Activated naive CD4-positive, alpha-beta T cell treated with anti-CD3 and anti-CD28 coated beads, Interleukin-2, amount 50 U/mL, for 24 hours (primary cell): ENCODE data around the gene KLHL22.
"Not testable (repeated sequence)": the region's sequence is repeated elsewhere in the genome, so short reads cannot be mapped to it uniquely, and the experiment has no call there.

Experiments used
- H3K27ac Mint-ChIP-seq: one replicate; pipeline ENCODE4 v1.8.0; 2021; ENCODE audit warnings: mild to moderate bottlenecking, mixed read lengths
- H3K27me3 Mint-ChIP-seq: one replicate; pipeline ENCODE4 v1.8.0; 2021; ENCODE audit warnings: mixed read lengths
- H3K36me3 Mint-ChIP-seq: one replicate; pipeline ENCODE4 v1.8.0; 2021; ENCODE audit warnings: mixed read lengths
- H3K4me1 Mint-ChIP-seq: one replicate; pipeline ENCODE4 v1.8.0; 2021; ENCODE audit warnings: mixed read lengths
- H3K4me3 Mint-ChIP-seq: one replicate; pipeline ENCODE4 v1.8.0; 2021; ENCODE audit warnings: mild to moderate bottlenecking, mixed read lengths
- H3K9me3 Mint-ChIP-seq: one replicate; pipeline ENCODE4 v1.8.0; 2021; ENCODE audit warnings: mixed read lengths

Gene KLHL22

GRCh38 chr22:20456064-20456721 lies 39.4 kb downstream of the KLHL22 start:
- peaks cover 36% of the 10 kb centered on the region for H3K4me1 Mint-ChIP-seq
- H3K27me3 Mint-ChIP-seq: no peaks in the 10 kb centered on the region
- peak overlapping the region; percentile 17 for H3K27ac Mint-ChIP-seq
- H3K36me3 Mint-ChIP-seq: peaks cover 2% of the 10 kb centered on the region
- no peaks in the 10 kb centered on the region for H3K9me3 Mint-ChIP-seq
- no peak overlapping the region for H3K4me3 Mint-ChIP-seq

- H3K27ac Mint-ChIP-seq: peak overlapping the region; percentile 9
- H3K4me1 Mint-ChIP-seq: peaks cover 30% of the 10 kb centered on the region
- H3K4me3 Mint-ChIP-seq: no peak overlapping the region
- no peaks in the 10 kb centered on the region for H3K9me3 Mint-ChIP-seq
- H3K27me3 Mint-ChIP-seq: no peaks in the 10 kb centered on the region
- H3K36me3 Mint-ChIP-seq: peaks cover 2% of the 10 kb centered on the region
Observed at GRCh38 chr22:20455709-20456063, 39.9 kb downstream of the KLHL22 start.

- Mint-ChIP-seq H3K36me3 (peaks cover 2% of the 10 kb centered on the region), H3K27ac (no peak overlapping the region), H3K4me1 (peaks cover 14% of the 10 kb centered on the region), H3K27me3 (no peaks in the 10 kb centered on the region), H3K9me3 (no peaks in the 10 kb centered on the region), H3K4me3 (no peak overlapping the region)
Observed at GRCh38 chr22:20453222-20453621, 42.4 kb downstream of the KLHL22 start.

DNA sequence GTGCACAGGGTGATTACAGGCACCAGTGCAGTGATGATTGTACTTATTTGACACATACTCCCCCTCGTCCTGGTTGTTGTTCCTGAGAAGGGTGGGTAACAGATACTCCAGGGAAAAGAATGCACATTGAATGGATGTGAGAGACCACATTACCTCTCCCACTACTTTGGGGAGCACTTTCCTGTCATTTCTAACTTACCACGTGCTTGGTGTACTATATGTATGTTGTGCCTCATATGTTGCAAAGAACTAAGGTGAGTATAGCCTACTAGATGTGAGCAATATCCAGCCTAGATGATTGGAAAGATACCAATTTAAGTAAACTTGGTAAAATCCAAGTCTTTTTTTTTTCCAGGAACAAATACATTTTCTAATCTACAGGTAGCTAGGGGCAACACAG lies 43.7 kb downstream of the KLHL22 start:
- H3K4me1 Mint-ChIP-seq: peaks cover 14% of the 10 kb centered on the region
- H3K9me3 Mint-ChIP-seq: no peaks in the 10 kb centered on the region
- no peak overlapping the region for H3K27ac Mint-ChIP-seq
- H3K27me3 Mint-ChIP-seq: no peaks in the 10 kb centered on the region
- H3K4me3 Mint-ChIP-seq: no peak overlapping the region
- H3K36me3 Mint-ChIP-seq: peaks cover 2% of the 10 kb centered on the region

DNA sequence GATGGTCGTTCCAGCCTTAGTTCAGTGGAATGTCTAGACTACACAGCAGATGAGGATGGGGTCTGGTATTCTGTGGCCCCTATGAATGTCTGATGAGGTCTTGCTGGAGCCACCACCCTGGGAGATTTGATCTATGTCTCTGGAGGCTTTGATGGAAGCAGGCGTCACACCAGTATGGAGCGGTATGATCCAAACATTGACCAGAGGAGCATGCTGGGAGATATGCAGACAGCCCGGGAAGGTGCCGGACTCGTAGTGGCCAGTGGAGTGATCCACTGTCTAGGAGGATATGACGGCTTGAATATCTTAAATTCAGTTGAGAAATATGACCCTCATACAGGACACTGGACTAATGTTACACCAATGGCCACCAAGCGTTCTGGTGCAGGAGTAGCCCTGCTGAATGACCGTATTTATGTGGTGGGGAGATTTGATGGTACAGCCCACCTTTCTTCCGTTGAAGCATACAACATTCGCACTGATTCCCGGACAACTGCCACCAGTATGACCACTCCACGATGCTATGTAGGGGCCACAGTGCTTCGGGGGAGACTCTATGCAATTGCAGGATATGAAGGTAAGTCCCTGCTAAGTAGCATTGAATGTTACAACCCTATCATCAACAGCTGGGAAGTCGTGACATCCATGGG lies 44.3 kb downstream of the KLHL22 start:
- H3K27me3 Mint-ChIP-seq, H3K4me3 Mint-ChIP-seq, H3K36me3 Mint-ChIP-seq, H3K27ac Mint-ChIP-seq, H3K9me3 Mint-ChIP-seq, H3K4me1 Mint-ChIP-seq: not testable (repeated sequence)

- peaks cover 2% of the 10 kb centered on the region for H3K36me3 Mint-ChIP-seq
- no peak overlapping the region for H3K4me3 Mint-ChIP-seq
- H3K27ac Mint-ChIP-seq: no peak overlapping the region
- H3K4me1 Mint-ChIP-seq: peaks cover 3% of the 10 kb centered on the region
- H3K9me3 Mint-ChIP-seq: no peaks in the 10 kb centered on the region
- no peaks in the 10 kb centered on the region for H3K27me3 Mint-ChIP-seq
Observed at GRCh38 chr22:20450551-20450906, 45.1 kb downstream of the KLHL22 start.

GRCh38 chr22:20449819-20450550 lies 45.6 kb downstream of the KLHL22 start:
- H3K4me3 Mint-ChIP-seq: no peak overlapping the region
- H3K27me3 Mint-ChIP-seq: no peaks in the 10 kb centered on the region
- no peaks in the 10 kb centered on the region for H3K9me3 Mint-ChIP-seq
- H3K36me3 Mint-ChIP-seq: peaks cover 2% of the 10 kb centered on the region
- H3K4me1 Mint-ChIP-seq: peaks cover 3% of the 10 kb centered on the region
- no peak overlapping the region for H3K27ac Mint-ChIP-seq

DNA sequence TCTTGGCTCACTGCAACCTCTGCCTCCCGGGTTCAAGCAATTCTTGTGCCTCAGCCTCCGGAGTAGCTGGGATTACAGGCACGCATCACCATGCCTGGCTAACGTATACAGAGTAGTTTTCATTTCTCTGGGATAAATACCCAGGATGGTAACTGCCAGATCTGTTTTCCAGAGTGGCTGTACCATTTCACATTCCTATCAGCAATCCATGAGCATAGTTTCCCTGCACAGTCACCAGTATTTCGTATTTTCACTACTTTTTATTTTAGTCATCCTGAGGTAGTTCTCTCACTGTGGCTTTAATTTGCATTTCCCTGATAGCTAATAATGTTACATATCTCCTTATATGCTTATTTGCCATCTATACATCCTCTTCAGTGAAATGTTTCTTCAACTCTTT lies 47.0 kb downstream of the KLHL22 start:
- Mint-ChIP-seq H3K9me3 (no peaks in the 10 kb centered on the region), H3K4me1 (no peaks in the 10 kb centered on the region), H3K27me3 (no peaks in the 10 kb centered on the region), H3K4me3 (no peak overlapping the region), H3K36me3 (peaks cover 2% of the 10 kb centered on the region), H3K27ac (no peak overlapping the region)

- H3K4me3 Mint-ChIP-seq: no peak overlapping the region
- no peaks in the 10 kb centered on the region for H3K9me3 Mint-ChIP-seq
- H3K27me3 Mint-ChIP-seq: no peaks in the 10 kb centered on the region
- H3K36me3 Mint-ChIP-seq: peaks cover 6% of the 10 kb centered on the region
- no peaks in the 10 kb centered on the region for H3K4me1 Mint-ChIP-seq
- no peak overlapping the region for H3K27ac Mint-ChIP-seq
Observed at GRCh38 chr22:20446383-20446970, 49.1 kb downstream of the KLHL22 start.

DNA sequence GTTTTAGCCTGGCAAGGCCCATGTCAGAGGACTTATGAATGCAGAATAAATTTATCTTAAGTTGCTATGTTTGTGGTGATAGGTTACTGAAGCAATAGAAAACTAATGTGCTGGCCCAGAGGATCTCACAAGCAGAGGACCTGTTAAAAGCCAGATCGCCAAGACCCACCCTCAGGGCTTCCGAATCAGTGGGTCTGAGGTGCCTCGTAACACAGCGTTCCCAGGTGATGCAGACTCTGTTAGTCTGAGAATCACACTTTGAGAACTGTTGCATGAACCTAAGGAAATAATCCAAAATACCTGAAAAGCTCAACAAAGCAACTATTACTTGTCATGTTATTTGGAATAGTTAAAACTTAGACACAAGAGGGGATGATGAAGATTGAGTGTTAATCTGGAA lies 51.3 kb downstream of the KLHL22 start:
- H3K36me3 Mint-ChIP-seq: peaks cover 6% of the 10 kb centered on the region
- no peaks in the 10 kb centered on the region for H3K9me3 Mint-ChIP-seq
- peaks cover 2% of the 10 kb centered on the region for H3K27me3 Mint-ChIP-seq
- H3K4me1 Mint-ChIP-seq: no peaks in the 10 kb centered on the region
- no peak overlapping the region for H3K27ac Mint-ChIP-seq
- no peak overlapping the region for H3K4me3 Mint-ChIP-seq

- H3K27me3 Mint-ChIP-seq: peaks cover 7% of the 10 kb centered on the region
- H3K9me3 Mint-ChIP-seq: no peaks in the 10 kb centered on the region
- H3K4me3 Mint-ChIP-seq: no peak overlapping the region
- H3K36me3 Mint-ChIP-seq: peaks cover 6% of the 10 kb centered on the region
- H3K4me1 Mint-ChIP-seq: no peaks in the 10 kb centered on the region
- H3K27ac Mint-ChIP-seq: no peak overlapping the region
Observed at GRCh38 chr22:20442485-20443284, 52.9 kb downstream of the KLHL22 start.

DNA sequence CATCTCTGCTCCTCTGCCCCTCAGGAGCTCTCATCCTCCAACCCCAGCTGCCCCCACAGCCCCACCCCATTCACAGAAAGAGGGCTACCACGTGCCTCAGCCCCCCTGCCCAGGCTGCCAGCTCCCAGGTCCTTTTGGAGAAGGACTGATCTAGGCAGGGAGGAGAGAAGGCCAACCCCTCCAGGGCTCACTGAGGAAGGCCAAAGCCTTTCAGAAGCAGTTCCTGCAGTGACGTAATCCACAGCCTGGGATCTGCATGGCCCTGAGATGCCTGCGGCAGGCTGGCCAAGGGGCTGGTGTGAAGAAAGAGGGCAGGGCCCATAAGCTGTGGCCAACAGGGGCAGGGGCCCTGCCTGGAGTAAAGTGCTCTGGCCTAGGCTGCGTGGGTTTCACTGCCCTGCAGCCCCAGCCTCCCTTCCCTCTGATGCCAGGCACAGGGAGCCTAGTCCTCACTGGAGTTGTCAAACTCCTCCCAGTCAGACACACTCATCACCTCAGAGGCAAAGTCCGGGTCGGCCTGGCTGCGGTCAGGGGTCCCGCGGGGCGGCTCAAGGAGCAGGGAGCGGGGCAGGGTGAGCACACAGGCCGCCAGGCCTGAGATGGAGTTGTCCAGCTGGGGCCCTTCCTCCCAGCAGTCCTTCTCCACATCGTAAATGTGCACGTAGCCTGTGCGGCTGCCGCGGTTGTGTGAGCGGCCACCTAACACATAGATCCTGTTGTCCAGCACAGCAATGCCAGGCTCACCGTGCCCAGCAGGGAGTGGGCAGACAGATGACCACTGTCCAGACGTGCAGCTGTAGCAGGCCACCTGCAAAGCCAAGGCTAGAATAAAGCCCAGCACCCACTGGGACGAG lies 53.7 kb downstream of the KLHL22 start:
- peaks cover 8% of the 10 kb centered on the region for H3K36me3 Mint-ChIP-seq
- H3K4me1 Mint-ChIP-seq: peaks cover 5% of the 10 kb centered on the region
- no peak overlapping the region for H3K27ac Mint-ChIP-seq
- H3K9me3 Mint-ChIP-seq: no peaks in the 10 kb centered on the region
- peaks cover 11% of the 10 kb centered on the region for H3K27me3 Mint-ChIP-seq
- H3K4me3 Mint-ChIP-seq: no peak overlapping the region

DNA sequence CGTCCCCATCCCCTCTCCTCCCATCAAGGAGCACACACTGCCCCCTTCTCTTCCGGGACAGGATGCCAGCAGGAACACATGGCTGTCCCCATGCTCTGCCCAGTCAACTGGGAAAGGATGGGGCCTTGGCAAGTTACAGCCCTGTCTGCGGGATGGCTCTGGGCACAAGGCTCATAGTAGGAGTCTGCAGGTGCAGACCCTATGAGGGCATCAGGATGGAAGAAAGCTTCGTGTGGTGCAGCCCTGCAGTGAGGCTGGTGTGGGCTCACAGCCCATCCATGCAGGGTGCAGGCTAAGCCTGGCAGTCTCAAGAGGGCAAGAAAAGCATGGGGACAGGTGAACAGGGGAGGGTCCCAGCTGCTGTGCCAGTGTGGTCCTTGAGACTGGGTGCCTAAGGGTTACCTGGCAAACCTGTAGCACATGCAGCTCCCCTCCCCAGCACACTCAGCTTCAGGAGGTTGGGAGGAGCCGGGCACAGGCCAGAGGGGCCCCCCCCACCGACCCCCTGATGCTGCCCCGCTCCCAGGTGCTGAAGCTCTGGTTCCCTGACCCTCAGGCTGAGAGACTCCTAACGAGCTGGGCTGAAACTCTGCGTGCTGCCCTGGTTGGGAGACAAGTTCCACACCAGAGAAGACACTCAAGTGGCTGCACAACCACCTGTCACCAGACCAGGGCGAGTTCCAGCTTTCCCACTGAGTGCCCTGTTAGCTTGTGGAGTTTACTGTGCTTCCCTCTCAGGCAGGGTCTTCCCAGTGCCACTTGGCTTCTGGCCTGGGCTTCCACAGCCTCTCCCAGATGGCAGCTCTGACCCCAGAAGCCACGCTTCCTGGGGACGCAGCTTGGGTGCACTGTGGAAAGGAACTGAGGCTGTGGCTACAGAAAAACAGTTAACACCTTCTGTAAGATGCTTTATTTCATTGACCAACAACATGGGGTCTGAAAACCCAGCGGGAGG lies 54.7 kb downstream of the KLHL22 start:
- H3K27ac Mint-ChIP-seq: no peak overlapping the region
- peaks cover 8% of the 10 kb centered on the region for H3K36me3 Mint-ChIP-seq
- no peaks in the 10 kb centered on the region for H3K9me3 Mint-ChIP-seq
- H3K4me1 Mint-ChIP-seq: peaks cover 6% of the 10 kb centered on the region
- H3K4me3 Mint-ChIP-seq: no peak overlapping the region
- H3K27me3 Mint-ChIP-seq: peaks cover 12% of the 10 kb centered on the region
